ENCODE measurements around the gene ROR2. TPM values are rescaled to one million over a fixed set of nuclear protein-coding genes. Genes with fewer than 3 reads are reported as not detected.

Gene ROR2
- total and polyA plus RNA-seq, 7 donors: 0.46 to 81.7 (median 51.4) TPM

GRCh38 chr9:91746904-91747303, 203.1 kb downstream of the ROR2 start:
- no peak for DNase-seq
- Histone ChIP-seq H3K9me3 (no peaks in the 10 kb centered on the region), H3K27me3 (no peaks in the 10 kb centered on the region), H3K4me1 (peaks cover 0 to 9% (median 5%) of the 10 kb centered on the region in 4 donors), H3K27ac (no peak overlapping the region), H3K36me3 (no peaks in the 10 kb centered on the region), H3K4me3 (no peak overlapping the region)
- no peak for TF ChIP-seq EP300 (IDR thresholded peaks at IDR 0.05)
- TF ChIP-seq CTCF (IDR thresholded peaks at IDR 0.05): no peak
- no peak for TF ChIP-seq POLR2A (IDR thresholded peaks at IDR 0.05)
- TF ChIP-seq POLR2AphosphoS5 (IDR thresholded peaks at IDR 0.05): no peak
- intact Hi-C loops (cut with DNase I): no loop called here
- 68 to 85% methylated on average over 9 of the region's 9 CpGs for WGBS, 2 donors

GRCh38 chr9:91746357-91746756, 203.7 kb downstream of the ROR2 start:
- intact Hi-C loops (cut with DNase I): no loop called here
- H3K9me3 ChIP-seq: no peaks in the 10 kb centered on the region
- peaks cover 0 to 14% (median 10%) of the 10 kb centered on the region in 4 donors for H3K4me1 ChIP-seq
- DNase-seq: no peak
- H3K36me3 ChIP-seq: no peaks in the 10 kb centered on the region
- no peak for TF ChIP-seq POLR2A (IDR thresholded peaks at IDR 0.05)
- TF ChIP-seq POLR2AphosphoS5 (IDR thresholded peaks at IDR 0.05): no peak
- TF ChIP-seq EP300 (IDR thresholded peaks at IDR 0.05): no peak
- no peak for TF ChIP-seq CTCF (IDR thresholded peaks at IDR 0.05)
- H3K27me3 ChIP-seq: no peaks in the 10 kb centered on the region
- no peak overlapping the region for H3K27ac ChIP-seq
- 86 to 92% methylated on average over 10 of the region's 10 CpGs for WGBS, 2 donors
- H3K4me3 ChIP-seq: no peak overlapping the region

- H3K27ac ChIP-seq: no peak overlapping the region
- WGBS, 2 donors: 89 to 94% methylated on average over 7 of the region's 7 CpGs
- no peak for TF ChIP-seq CTCF (IDR thresholded peaks at IDR 0.05)
- no peak for TF ChIP-seq EP300 (IDR thresholded peaks at IDR 0.05)
- TF ChIP-seq POLR2AphosphoS5 (IDR thresholded peaks at IDR 0.05): no peak
- TF ChIP-seq POLR2A (IDR thresholded peaks at IDR 0.05): no peak
- H3K27me3 ChIP-seq: no peaks in the 10 kb centered on the region
- no peak for DNase-seq
- no peaks in the 10 kb centered on the region for H3K36me3 ChIP-seq
- no peak overlapping the region for H3K4me3 ChIP-seq
- intact Hi-C loops (cut with DNase I): loop anchor here (5.0 kb wide), 1 partner anchor 293 kb away; no protein-coding TSS in a partner anchor
- H3K9me3 ChIP-seq: no peaks in the 10 kb centered on the region
- H3K4me1 ChIP-seq: peaks cover 0 to 26% (median 24%) of the 10 kb centered on the region in 4 donors
Observed at GRCh38 chr9:91744114-91744513, 205.9 kb downstream of the ROR2 start.

DNA sequence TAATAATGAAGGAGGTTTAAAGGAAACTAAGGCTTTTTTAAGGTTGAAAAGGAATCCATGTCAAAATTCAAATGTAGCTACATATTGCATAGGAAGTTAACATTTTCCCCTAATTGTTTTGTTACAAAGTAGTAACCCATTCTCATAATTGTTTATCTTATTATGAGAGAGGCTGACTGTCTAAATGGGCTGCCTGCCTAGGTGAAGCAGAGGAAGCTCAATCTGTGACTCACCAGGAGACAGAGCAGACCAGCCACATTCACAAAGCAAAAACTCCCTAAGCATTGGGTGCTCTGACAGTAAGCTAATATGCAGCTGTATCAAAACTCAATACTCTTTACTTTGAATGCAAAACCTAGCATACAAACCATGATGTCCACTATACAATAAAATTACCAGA, 208.5 kb downstream of the ROR2 start:
- Histone ChIP-seq H3K27ac (peak overlapping the region; percentile 37 to 76 (median 70)), H3K27me3 (no peaks in the 10 kb centered on the region), H3K36me3 (peaks cover 0 to 9% (median 5%) of the 10 kb centered on the region in 4 donors), H3K4me1 (peaks cover 0 to 32% (median 25%) of the 10 kb centered on the region in 4 donors), H3K4me3 (no peak overlapping the region), H3K9me3 (no peaks in the 10 kb centered on the region)
- no peak for TF ChIP-seq CTCF (IDR thresholded peaks at IDR 0.05)
- TF ChIP-seq POLR2A (IDR thresholded peaks at IDR 0.05): no peak
- TF ChIP-seq POLR2AphosphoS5 (IDR thresholded peaks at IDR 0.05): peak in 3 of 4 donors; percentile 7 to 34 (median 7)
- no peak for DNase-seq
- intact Hi-C loops (cut with DNase I): loop anchor here (5.0 kb wide), 1 partner anchor 296 kb away; no protein-coding TSS in a partner anchor

DNA sequence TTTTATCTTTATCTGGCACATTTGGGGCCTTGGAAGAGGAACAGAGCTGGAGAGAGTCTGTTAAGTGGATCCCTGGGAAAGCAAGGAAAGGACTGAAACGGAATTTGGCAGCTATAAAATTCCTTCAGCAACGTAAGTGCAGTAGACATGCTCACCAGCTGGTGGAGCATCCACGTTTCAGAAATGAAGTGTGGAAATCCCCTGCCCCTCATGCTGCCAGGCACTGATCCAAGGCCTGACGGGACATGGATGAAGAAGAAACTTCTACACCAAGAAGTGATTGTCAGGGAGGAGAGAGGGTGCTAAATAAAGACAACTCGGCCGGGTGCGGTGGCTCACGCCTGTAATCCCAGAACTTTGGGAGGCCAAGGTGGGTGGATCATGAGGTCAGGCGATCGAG, 209.3 kb downstream of the ROR2 start:
- TF ChIP-seq EP300 (IDR thresholded peaks at IDR 0.05): no peak
- peak; percentile 41 to 60 (median 54) for TF ChIP-seq CTCF (IDR thresholded peaks at IDR 0.05)
- peak in 3 of 4 donors; percentile 56 to 72 (median 65) for TF ChIP-seq POLR2AphosphoS5 (IDR thresholded peaks at IDR 0.05)
- TF ChIP-seq POLR2A (IDR thresholded peaks at IDR 0.05): no peak
- Histone ChIP-seq H3K27ac (peak overlapping the region; percentile 37 to 76 (median 70)), H3K36me3 (peaks cover 5 to 17% (median 11%) of the 10 kb centered on the region in 4 donors), H3K27me3 (no peaks in the 10 kb centered on the region), H3K4me3 (no peak overlapping the region), H3K9me3 (no peaks in the 10 kb centered on the region), H3K4me1 (peaks cover 0 to 32% (median 25%) of the 10 kb centered on the region in 4 donors)
- DNase-seq: peak; percentile 93
- 57 to 68% methylated on average over 10 of the region's 10 CpGs for WGBS, 2 donors
- intact Hi-C loops (cut with DNase I): loop anchor here (5.0 kb wide), 1 partner anchor 297 kb away; no protein-coding TSS in a partner anchor
